HL-60 (cell line): ENCODE results near the gene ARHGAP33.

ENCODE experiments used
- DNase-seq, 2 experiments: peaks; one replicate each; pipeline ENCODE4 v3.0.0-alpha.2; 2010 to 2020; ENCODE audit warnings: low read depth in 1 of 2, low spot score in 1 of 2
- H3K27ac ChIP-seq: fragments of 250-450 bp; sonication (Bioruptor Pico); replicated peaks from 2 replicates; pipeline ENCODE4 v1.5.1; 2020; ENCODE audit warnings: mild to moderate bottlenecking, moderate library complexity
- H3K27me3 ChIP-seq: fragments of 250-450 bp; sonication (Bioruptor Pico); 2 replicates; pipeline ENCODE4 v1.5.1; 2021; ENCODE audit warnings: mild to moderate bottlenecking, moderate library complexity; ENCODE audit not compliant: insufficient read depth, poor library complexity, severe bottlenecking
- H3K4me3 ChIP-seq: replicated peaks from 2 replicates; pipeline ENCODE4 v1.5.1; 2011; ENCODE audit warnings: mild to moderate bottlenecking, control low read depth, low read length; ENCODE audit not compliant: insufficient read depth
- CTCF ChIP-seq: IDR thresholded peaks from one replicate; pipeline ENCODE4 v1.5.1; 2011; ENCODE audit warnings: low read length, control low read depth, inconsistent platforms; ENCODE audit not compliant: insufficient read depth
- GABPA ChIP-seq: IDR thresholded peaks from 2 replicates; pipeline ENCODE4 v1.6.1; 2012; ENCODE audit warnings: low read depth
- POLR2AphosphoS5 ChIP-seq: IDR thresholded peaks from 2 replicates; pipeline ENCODE4 v1.6.1; 2012; ENCODE audit warnings: low read depth
- REST ChIP-seq: IDR thresholded peaks from 2 replicates; pipeline ENCODE4 v1.6.1; 2012; ENCODE audit warnings: low read depth; ENCODE audit not compliant: insufficient replicate concordance
- SPI1 ChIP-seq: IDR thresholded peaks from 2 replicates; pipeline ENCODE4 v1.6.1; 2012; ENCODE audit warnings: low read depth, mild to moderate bottlenecking, borderline replicate concordance

Gene ARHGAP33

GRCh38 chr19:35753634-35754369 lies 21.6 kb upstream of the ARHGAP33 start:
- no peak for DNase-seq
- H3K27ac ChIP-seq, result no peak overlapping the region

DNA sequence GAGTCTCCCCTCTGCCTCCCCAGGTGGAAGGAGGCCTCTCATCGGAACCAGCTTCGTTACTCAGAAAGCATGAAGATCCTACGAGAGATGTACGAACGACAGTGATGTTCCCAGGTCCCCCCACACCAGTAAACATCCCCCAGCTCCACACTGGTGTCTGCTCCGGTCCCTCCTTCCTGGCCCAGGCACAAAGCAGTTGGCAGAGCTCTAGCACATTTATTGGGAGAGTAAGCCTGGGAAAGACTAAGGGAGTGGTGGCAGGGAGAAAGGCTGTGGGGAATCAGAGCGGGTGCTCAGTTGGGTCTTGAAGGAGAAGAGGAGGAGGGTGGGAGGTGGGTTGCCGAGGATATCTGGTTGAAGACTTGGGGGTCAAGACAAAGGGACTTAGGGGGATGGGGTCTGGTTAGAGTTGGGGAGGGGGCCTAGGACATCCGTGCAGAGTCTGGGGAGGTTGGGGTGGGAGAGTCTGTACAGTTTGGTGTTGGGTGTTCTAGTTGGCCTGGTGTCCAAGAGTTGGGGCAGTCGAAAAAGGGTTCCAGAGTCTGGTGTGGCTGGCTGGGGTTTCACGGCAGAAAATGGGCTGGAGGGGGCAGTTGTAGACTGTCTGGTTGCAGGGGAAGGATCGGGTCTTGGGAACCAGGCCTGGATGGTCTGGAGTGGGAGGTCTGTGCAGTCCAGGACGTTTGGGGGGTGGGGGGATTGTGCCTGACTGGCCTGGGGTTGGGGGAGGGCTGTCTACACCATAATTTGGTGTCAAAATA lies 20.8 kb upstream of the ARHGAP33 start:
- Histone ChIP-seq H3K27ac (no peak overlapping the region), H3K27me3 (no peaks in the 10 kb centered on the region), H3K4me3 (no peak overlapping the region)
- DNase-seq, result no peak
- TF ChIP-seq REST, result no peak
- TF ChIP-seq POLR2AphosphoS5, result no peak
- no peak for TF ChIP-seq GABPA
- no peak for TF ChIP-seq CTCF
- no peak for TF ChIP-seq SPI1

More at GRCh38 chr19:35753634-35754369, 21.6 kb upstream of the ARHGAP33 start:
- no peaks in the 10 kb centered on the region for H3K27me3 ChIP-seq
- H3K4me3 ChIP-seq, result no peak overlapping the region
- TF ChIP-seq GABPA (no peak), REST (no peak), POLR2AphosphoS5 (no peak), SPI1 (no peak), CTCF (no peak)

- H3K27me3 ChIP-seq, result no peaks in the 10 kb centered on the region
- no peak overlapping the region for H3K4me3 ChIP-seq
- DNase-seq, result no peak
- no peak overlapping the region for H3K27ac ChIP-seq
- TF ChIP-seq SPI1, result no peak
- TF ChIP-seq CTCF, result no peak
- TF ChIP-seq POLR2AphosphoS5, result no peak
- TF ChIP-seq GABPA, result no peak
- TF ChIP-seq REST, result no peak
These were observed 20.2 kb upstream of the ARHGAP33 start for GRCh38 chr19:35755131-35755549.
